Esophagus squamous epithelium (tissue), 5 donors: ENCODE measurements around the gene TRIM69. TPM values are rescaled to one million over a fixed set of nuclear protein-coding genes. Genes with fewer than 3 reads are reported as not detected.
"Not testable (repeated sequence)": the region's sequence is repeated elsewhere in the genome, so short reads cannot be mapped to it uniquely, and the experiment has no call there.

Experiments
- DNase-seq: peaks from one replicate; lab custom pipeline; 2025; lab: John Stamatoyannopoulos, UW
- H3K27ac ChIP-seq, 4 donors: fragments of 200-600 bp; sonication (generic); one replicate each; pipeline ENCODE4 v1.5.1; 2016 to 2019; ENCODE audit warnings: mild to moderate bottlenecking in 1 of 4
- H3K27me3 ChIP-seq, 4 donors: fragments of 200-600 bp; sonication (generic); 1 replicate in 3 of 4; 2 replicates in 1 of 4; pipeline versions ENCODE4 v1.5.1 to v1.6.0; 2017 to 2021; ENCODE audit warnings: antibody characterized with exemption in 1 of 4
- H3K36me3 ChIP-seq, 3 donors: fragments of 200-600 bp; sonication (generic); one replicate each; pipeline ENCODE4 v1.5.1; 2016 to 2019
- H3K4me1 ChIP-seq, 3 donors: fragments of 200-600 bp; sonication (generic); one replicate each; pipeline ENCODE4 v1.5.1; 2017 to 2019
- H3K4me3 ChIP-seq, 4 donors: fragments of 200-600 bp; sonication (generic); 1 replicate in 3 of 4; 2 replicates in 1 of 4; pipeline ENCODE4 v1.5.1; 2016 to 2019; ENCODE audit warnings: mild to moderate bottlenecking in 2 of 4, moderate library complexity in 1 of 4
- H3K9me3 ChIP-seq, 3 donors: fragments of 200-600 bp; sonication (generic); one replicate each; pipeline ENCODE4 v1.5.1; 2016 to 2019
- CTCF ChIP-seq, 6 experiments: fragments of 450-650 bp in 4 of 6; fragments of 200-600 bp in 2 of 6; sonication (generic) in 2 of 6; IDR thresholded peaks; one replicate each; pipeline ENCODE4 v1.5.1; 2016 to 2019; ENCODE audit warnings: antibody characterized with exemption in 6 of 6, mild to moderate bottlenecking in 4 of 6, moderate library complexity in 4 of 6
- POLR2A ChIP-seq, 4 donors: fragments of 450-650 bp; IDR thresholded peaks; one replicate each; pipeline ENCODE4 v1.6.1; 2017; ENCODE audit warnings: antibody characterized with exemption in 4 of 4, mild to moderate bottlenecking in 4 of 4, moderate library complexity in 3 of 4
- WGBS, 2 donors: methylation state at CpG; one replicate each; pipeline ENCODE4 v1.1.5; 2018; 5-methylcytosine and 5-hydroxymethylcytosine counted together
- intact Hi-C: fragments of 100-400 bp; cut with DNase I; formaldehyde crosslinking; loops from one replicate; pipeline ENCODE4 v1.15.0; 2022
- total RNA-seq, 4 donors: library from RNA; depleted of rRNA; stranded (reverse); fragments of >200 nt; gene quantifications; one replicate each; pipeline ENCODE4 v1.1.0, GENCODE V29; 2016
- donor health status: DM: yes; HTN: yes; CAD: no.

Gene TRIM69
- total RNA-seq, 4 donors from 2014 or later, result 9.4 to 13.6 (median 11.1) TPM

DNA sequence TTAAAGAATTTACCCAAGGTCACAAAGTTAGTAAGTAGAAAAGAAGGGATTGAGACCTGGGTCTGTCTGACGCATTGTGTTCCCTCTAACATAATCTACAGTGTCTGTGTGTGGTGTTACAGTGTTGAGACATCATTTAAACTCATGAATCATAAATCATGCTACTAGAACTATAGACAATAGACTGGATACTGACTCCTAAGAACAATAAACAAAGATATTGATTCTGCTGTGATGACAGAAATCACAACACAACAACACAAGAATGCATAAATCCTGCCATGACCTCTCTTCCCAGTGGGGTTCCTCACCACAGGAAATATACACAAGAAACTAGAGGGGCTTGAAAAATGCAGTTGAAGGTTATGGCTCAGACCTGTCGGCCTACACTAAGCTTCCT lies 44.3 kb downstream of the TRIM69 start:
- no peak for DNase-seq
- Histone ChIP-seq H3K4me1 (peaks cover 0 to 7% (median 0%) of the 10 kb centered on the region in 3 donors), H3K27me3 (no peaks in the 10 kb centered on the region), H3K36me3 (no peaks in the 10 kb centered on the region), H3K27ac (no peak overlapping the region), H3K4me3 (no peak overlapping the region), H3K9me3 (no peaks in the 10 kb centered on the region)
- no peak for TF ChIP-seq POLR2A (IDR thresholded peaks at IDR 0.05)
- no peak for TF ChIP-seq CTCF (IDR thresholded peaks at IDR 0.05)
- 73 to 79% methylated on average over 2 of the region's 2 CpGs for WGBS, 2 donors
- intact Hi-C loops, result no loop called here

GRCh38 chr15:44781128-44781810 lies 44.9 kb downstream of the TRIM69 start:
- no peaks in the 10 kb centered on the region for H3K27me3 ChIP-seq
- TF ChIP-seq CTCF (IDR thresholded peaks at IDR 0.05), result no peak
- TF ChIP-seq POLR2A (IDR thresholded peaks at IDR 0.05), result no peak
- 74 to 80% methylated on average over 7 of the region's 7 CpGs for WGBS, 2 donors
- no peak for DNase-seq
- no peaks in the 10 kb centered on the region for H3K36me3 ChIP-seq
- H3K27ac ChIP-seq, result no peak overlapping the region
- no peaks in the 10 kb centered on the region for H3K9me3 ChIP-seq
- H3K4me3 ChIP-seq, result no peak overlapping the region
- H3K4me1 ChIP-seq, result peaks cover 0 to 7% (median 0%) of the 10 kb centered on the region in 3 donors
- intact Hi-C loops, result no loop called here

DNA sequence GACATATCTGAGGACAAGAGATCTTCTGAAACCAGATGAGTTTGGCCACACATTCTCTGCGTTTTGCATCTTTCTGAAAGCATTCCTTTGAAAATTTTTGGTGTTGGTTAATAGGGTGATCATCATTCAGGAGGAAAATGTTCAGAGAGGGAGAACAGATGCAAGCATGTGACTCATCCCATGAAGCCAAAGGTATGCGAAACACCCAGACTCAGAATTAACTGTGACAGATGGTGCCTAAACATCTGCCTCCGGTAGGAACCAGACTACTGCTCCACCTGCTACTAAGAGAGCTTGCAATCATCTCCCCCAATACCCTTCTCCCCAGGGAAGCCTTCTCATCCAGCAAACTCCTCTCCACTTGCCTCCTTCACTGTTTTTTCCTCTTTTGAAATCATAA lies 46.2 kb downstream of the TRIM69 start:
- intact Hi-C loops, result no loop called here
- Histone ChIP-seq H3K27ac (no peak overlapping the region), H3K4me3 (no peak overlapping the region), H3K4me1 (peaks cover 0 to 7% (median 0%) of the 10 kb centered on the region in 3 donors), H3K36me3 (no peaks in the 10 kb centered on the region), H3K27me3 (peaks cover 0 to 4% (median 0%) of the 10 kb centered on the region in 4 donors), H3K9me3 (no peaks in the 10 kb centered on the region)
- no peak for TF ChIP-seq POLR2A (IDR thresholded peaks at IDR 0.05)
- TF ChIP-seq CTCF (IDR thresholded peaks at IDR 0.05), result no peak
- DNase-seq, result no peak
- WGBS, 2 donors, result 93 to 100% methylated on average over 3 of the region's 3 CpGs

GRCh38 chr15:44784918-44785274 lies 48.6 kb downstream of the TRIM69 start:
- peak overlapping the region in 3 of 4 donors; percentile 88 to 93 (median 91) for H3K27ac ChIP-seq
- intact Hi-C loops, result not testable (repeated sequence)
- H3K4me3 ChIP-seq, result peak overlapping the region; percentile 59 to 80 (median 68)

DNA sequence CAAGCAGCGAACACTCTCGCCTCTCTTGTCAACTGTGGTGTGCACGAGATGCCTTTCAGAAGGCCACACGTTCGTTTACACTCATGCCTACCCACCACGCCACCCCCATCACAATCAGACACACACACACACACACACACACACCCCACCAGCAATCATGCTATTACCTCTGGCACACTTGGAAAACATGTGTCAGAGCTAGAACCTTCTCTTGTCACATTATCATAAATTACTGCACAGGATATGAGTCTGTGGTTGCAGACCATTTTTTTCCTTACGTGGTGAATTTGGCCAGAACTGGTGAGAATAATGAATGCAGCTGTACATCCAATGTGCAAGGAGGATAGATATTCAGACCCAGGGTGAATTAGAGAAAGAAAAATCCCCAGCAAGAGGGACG lies 52.4 kb downstream of the TRIM69 start:
- TF ChIP-seq POLR2A (IDR thresholded peaks at IDR 0.05), result no peak
- no peak for TF ChIP-seq CTCF (IDR thresholded peaks at IDR 0.05)
- H3K27ac ChIP-seq, result no peak overlapping the region
- peaks cover 0 to 4% (median 0%) of the 10 kb centered on the region in 4 donors for H3K27me3 ChIP-seq
- H3K9me3 ChIP-seq, result no peaks in the 10 kb centered on the region
- intact Hi-C loops, result no loop called here
- no peak overlapping the region for H3K4me3 ChIP-seq
- 59 to 63% methylated on average over 6 to 8 of the region's 8 CpGs for WGBS, 2 donors
- H3K4me1 ChIP-seq, result peaks cover 0 to 5% (median 0%) of the 10 kb centered on the region in 3 donors
- DNase-seq, result no peak
- no peaks in the 10 kb centered on the region for H3K36me3 ChIP-seq

More at GRCh38 chr15:44784918-44785274, 48.6 kb downstream of the TRIM69 start:
- H3K9me3 ChIP-seq, DNase-seq, H3K36me3 ChIP-seq, H3K4me1 ChIP-seq, H3K27me3 ChIP-seq: not testable (repeated sequence)
- WGBS, 2 donors, result 40 to 58% methylated on average over 5 of the region's 5 CpGs
